GM18861 (cell line): ENCODE data around the gene GRID1.
"Not testable (repeated sequence)": the region's sequence is repeated elsewhere in the genome, so short reads cannot be mapped to it uniquely, and the experiment has no call there.

Experiments used
- ATAC-seq: cut with Tn5 transposase; IDR thresholded peaks from one replicate; pipeline ENCODE4 v1.9.1; 2021; ENCODE audit not compliant: unreplicated experiment

Gene GRID1

DNA sequence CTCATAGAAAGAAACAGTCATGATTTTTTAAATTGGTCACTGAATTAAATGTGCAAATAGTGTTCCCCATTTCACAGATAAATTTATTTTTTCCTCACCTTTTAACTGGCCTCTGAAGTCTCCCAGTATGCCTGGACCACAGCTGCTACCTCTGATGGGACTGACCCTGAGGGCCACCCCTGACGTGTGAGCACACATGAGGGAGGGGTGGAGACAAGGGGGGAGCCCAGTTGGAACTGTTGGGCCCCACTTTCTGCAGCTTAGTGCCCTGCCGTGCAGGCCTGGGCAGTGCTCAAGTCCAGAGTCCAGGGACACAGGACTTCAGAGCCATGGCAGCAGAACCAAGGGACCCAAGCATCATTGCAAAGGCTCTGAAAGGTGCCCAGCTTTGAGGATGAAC is 243.9 kb downstream of the GRID1 start:
- ATAC-seq = no peak

DNA sequence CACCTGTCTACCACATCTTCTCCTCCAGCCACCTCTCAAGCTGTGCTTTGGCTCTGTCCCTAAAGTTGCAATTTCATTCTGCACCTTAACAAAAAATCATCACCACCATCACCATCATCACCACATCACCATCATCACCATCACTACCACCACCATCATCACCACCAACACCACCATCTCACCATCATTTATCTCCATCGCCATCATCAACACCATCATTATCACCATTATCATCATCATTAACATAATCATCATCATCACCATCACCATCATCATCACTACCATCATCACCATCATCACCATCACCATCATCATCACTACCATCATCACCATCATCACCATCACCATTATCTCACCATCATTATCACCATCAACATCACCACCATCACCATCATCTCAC is 245.4 kb downstream of the GRID1 start:
- ATAC-seq = no peak

DNA sequence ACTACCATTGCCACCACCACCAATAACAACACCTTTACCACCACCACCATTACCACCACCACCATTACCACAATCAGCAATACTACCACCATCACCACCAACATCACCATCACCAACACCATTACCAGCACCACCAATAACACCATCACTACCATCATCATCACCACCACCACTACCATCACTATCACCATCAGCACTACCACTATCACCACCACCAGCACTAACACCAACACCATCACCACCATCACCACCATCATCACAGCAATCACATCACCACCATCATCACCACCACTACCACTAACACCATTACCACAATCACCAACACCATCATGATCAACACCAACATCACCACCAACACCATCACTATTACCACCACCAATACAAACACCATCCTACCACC is 249.5 kb downstream of the GRID1 start:
- no peak for ATAC-seq

DNA sequence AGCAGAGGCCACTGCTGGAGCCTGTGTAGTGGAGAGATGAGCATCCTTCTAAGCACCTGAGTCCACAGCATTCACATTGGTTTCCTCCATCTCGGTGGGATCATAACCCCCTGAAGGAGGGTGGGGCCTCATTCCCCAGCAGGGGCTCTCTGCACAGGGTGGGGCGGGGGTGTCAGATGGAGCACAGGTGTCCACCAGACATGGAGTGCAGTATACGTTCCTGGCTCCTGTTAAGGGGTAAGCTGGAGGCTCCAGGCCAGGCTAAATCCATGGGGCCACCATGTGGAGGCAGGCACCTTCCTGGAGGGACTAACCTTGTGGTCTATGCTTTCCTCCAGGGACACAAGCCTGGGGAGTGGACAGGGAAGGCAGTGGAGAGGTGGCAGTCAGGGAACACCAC is 252.6 kb downstream of the GRID1 start:
- no peak for ATAC-seq

DNA sequence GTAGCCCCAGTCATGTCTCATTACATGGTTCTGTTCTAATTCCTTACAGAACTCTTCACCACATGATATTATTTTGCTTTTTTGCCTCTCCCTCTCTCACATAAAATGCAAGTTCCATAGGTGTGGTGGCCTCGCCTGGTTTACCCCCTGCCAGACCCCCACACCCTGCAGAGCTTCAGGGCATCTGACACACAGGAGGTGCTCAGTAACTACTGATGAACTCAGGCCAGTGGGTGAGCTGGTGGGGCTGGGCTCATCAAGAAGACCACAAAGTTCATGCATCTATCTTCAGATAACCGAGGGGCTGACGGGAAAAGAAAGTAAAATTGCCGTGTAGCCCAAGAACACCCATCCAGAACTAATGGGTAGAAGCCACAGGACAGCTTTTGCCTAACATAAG is 253.1 kb downstream of the GRID1 start:
- ATAC-seq = no peak

DNA sequence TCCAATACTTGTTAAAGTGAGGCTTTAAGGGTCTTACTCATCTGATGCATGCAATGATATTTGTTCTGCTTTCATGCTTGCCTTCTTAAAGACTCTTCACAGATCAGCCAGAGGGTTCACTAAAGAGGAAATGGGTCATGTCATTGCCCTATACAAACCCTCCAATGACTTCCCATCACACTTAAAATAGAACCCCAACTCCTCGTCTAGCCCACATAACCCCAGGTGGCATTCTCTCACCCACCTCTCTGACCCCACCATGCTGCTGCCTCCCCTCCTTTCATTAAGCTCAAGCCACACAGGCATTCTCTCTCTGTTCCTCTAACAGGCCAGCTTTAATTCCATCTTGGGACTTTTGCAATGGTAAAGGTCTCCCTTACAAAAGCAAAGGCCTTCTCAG is 253.6 kb downstream of the GRID1 start:
- no peak for ATAC-seq

DNA sequence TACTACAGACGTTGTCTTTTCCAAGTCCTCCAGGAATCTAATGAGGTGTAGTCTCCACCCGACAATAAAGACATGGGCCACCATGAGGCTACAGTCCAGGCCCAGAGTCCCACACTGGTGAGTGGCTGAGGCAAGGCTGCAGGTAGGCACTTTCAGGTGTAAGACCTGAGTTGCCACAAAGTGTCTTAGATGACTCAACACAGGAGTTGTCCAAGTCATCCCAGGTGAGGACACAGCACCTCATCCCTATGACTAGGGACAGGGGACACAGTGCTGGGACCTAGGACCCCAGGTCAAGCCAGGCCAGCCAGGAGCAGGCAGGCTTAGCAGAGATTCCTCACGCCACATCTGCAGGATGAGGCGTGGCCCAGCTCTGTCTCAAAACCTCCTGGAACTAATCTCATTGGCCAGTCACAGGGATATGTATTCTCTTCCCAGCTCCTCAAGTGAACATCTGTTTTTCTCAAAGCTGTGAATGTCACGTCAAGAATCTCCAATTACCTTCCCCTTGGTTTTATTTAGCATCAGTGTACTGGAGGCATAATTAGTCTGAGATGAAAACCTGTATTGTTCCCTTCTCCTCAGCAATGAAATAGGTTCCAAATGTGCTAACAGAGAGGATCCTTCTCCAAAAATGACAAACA is 254.6 kb downstream of the GRID1 start:
- no peak for ATAC-seq

DNA sequence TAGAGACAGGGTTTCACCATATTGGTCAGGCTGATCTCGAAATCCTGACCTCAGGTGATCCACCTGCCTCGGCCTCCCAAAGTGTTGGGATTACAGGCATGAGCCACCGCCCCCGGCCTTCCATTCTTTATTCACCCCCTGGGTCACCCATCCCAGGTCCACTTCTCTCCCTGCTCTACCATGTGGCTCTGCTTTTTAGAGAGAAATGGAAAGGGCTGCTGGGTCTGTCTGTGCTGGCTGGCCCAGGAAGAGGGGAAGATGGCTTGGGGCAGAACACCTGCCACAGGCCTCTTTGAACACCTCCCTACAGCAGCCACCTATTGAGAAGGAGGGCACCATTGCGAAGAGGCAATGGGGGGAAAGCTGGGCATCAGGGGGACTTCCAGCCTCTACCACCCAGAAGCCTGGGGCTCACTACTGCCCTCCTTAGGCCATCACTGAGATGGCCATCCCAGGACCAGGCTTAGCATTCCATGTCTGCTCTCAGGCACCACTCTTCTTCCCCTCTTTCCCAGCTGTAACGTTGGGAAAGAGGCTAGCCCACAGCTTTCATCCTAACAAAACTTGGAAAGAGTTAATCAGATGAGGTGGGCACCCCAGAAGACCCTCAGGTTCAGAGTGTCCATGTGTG is 256.3 kb downstream of the GRID1 start:
- no peak for ATAC-seq

DNA sequence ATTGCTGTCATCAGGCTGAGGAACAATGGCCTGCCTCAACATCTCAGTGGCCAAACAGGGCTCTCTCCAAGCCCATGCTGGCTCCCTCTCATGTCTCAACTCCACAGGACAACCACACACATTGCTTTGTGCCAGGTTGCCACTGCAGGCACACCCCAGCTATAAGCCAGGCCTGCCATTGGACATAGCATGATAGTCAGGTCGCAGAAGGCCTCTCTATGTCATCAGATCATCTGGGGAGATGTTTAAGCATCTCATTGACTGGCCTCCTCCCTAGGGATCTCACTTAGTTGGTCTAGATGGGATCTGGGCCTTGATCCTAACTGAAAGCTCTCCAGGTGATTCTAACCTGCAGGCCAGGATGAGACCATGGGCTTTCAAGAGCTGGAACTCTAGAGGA is 257.2 kb downstream of the GRID1 start:
- no peak for ATAC-seq

DNA sequence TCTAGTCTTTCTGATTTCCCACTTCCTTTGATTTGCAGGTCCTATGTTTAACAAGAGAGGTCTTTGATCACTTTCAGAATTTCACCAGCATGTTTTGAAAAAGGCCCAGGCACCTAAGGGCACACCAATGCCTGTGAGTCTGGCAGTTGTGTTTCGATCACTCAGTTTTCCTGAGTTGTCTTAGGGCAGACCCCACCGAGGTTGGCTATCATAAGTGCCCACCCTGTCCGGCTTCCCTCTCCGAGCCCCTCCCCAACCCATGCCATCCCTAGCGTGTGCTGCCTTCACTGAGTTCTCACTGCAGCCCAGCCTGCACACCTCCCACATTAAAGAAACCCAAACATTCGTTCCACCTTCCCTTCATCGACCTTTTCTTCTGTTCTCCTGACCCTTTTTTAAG is 257.9 kb downstream of the GRID1 start:
- no peak for ATAC-seq

DNA sequence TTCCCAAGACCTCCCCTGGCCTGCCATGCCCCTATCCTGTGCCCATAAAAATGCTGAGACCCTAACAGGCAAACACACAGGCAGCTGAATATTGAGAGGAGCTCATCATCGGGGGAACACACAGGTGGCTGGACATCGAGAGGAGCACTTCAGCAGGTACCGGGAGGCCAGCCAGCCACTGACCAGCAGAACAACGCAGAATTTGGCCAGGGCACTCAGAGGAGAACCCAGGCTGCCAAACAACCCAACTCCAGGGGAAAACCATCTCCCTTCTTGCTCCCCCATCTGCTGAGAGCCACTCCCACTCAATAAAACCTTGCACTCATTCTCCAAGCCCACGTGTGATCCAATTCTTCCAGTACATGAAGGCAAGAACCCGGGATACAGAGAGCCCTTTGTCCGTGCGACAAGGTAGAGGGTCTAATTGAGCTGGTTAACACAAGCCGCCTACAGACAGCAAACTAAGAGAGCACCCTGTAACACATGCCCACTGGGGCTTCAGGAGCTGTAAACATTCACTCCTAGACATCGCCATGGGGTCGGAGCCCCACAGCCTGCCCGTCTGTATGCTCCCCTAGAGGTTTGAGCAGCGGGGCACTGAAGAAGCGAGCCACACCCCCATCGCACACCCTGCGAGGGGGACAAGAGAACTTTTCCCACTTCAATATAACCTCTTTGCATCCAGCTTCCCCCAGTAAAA is 258.8 kb downstream of the GRID1 start:
- not testable (repeated sequence) for ATAC-seq

DNA sequence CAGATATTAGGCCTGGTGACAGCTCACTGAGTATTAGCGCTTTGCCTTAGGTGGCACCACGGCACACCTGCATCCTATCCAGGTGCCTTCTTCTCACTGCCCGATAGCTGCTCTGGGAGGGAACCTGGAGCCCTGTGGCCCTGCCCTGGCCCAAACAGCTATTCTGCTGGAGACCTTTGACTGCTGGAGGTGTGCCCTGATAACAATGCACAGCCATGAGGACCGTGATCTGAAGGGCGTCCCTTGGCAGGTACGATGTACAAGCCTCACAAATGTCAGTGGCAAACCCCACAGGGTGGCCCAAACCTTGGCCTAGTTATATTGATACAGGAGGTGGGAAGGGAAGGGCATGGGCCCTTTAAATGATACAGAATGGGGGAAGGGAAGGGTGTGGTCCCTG is 259.5 kb downstream of the GRID1 start:
- ATAC-seq = no peak

DNA sequence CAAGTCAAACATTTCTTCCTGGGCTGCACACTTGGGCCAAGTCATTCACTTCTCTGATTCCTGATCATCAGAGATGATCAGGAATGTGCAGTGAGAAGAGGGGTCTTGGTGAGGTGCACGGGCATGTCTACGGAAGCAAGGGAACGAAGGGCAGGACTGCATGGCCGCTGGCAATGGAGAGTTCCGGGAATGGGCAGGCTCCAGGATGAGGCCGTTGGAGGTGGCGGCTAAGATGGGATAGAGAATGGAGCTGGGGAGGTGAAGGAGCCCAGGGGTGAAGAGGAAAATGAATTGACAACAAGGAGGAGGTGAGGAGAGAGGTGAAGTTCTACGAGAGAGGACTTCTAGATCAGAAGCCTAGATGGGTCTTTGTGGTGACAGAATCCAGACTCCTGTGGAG is 260.0 kb downstream of the GRID1 start:
- no peak for ATAC-seq

DNA sequence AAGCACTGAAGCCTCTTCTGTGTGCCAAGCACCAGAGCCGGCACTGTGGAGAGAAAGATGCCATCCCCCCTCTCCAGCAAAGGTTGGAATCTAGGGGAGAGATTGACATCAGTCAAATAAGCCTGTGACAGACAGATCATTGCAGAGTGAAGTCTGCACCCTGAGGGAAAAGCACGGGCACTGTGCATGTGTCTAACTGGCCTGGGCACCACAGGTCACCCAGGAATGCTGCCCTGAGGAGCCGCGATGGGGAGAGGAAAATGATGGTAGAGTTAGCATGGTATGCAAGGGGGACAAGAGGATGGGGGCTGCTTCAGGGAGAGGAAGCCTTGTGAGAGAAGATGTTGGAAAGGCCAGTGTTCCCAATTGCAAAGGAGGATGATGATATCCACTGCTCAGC is 261.0 kb downstream of the GRID1 start:
- ATAC-seq = no peak

DNA sequence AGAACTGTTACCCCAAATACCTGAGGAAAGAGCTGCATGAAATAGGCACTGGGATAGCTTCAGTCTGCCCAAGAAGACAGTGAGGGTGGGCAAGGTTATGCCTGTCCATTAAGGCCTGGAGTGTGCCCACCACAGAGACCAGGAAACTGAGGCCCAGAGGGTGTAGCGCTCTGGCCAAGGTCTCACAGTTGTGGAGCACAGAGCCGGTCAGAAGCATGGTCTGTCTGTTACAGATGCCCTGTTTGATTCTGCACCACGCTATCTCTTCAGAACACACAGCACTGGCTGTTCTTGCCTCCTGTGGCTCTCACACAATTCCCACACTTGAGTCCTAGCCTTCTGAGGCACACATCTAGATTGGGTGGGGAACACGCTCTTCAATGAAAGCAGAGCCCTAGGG is 261.4 kb downstream of the GRID1 start:
- ATAC-seq = no peak

DNA sequence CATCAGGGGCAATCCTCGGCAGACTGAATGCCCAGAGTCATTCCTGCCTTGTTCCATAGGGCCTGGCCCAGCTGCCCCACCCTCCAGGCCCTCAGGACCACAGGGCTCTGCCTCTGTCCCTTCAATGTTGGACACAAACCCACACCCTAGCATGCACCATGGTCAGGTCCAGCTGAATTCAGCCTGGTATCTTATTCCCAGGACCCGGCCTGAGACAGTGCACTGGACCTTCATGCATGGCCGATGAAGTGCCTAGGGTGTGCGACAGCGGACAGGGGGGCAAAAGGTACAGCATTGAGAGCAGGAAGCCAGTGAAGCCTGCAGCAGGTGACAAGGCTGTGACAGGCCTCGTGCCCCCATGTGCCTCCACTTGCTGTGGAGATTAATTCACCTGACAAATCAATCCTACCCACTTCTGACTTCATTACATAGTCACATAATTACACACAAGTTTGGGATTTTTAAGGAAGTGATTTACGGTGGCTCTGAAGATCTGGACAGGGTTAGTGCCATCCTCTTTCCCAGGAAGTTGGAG is 261.9 kb downstream of the GRID1 start:
- no peak for ATAC-seq

DNA sequence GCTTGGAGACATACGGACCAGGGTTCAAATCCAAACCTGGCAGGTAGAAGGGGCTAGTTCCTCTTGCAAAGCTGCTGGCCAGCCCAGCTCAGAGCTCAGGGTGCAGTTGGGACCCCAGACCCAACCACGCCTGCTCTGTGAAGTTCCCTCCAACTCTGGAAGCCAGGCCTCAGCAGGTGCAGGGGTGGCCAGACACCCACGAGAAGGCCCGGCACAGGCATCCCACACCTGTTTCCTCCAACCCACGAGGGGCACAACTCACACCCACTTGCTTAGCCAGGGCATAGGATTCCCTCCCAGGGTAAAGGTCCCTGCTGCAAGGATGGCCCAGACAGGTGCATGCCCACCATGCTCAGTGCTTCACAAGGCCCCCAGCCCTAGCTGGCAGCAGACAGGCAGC is 262.4 kb downstream of the GRID1 start:
- no peak for ATAC-seq

DNA sequence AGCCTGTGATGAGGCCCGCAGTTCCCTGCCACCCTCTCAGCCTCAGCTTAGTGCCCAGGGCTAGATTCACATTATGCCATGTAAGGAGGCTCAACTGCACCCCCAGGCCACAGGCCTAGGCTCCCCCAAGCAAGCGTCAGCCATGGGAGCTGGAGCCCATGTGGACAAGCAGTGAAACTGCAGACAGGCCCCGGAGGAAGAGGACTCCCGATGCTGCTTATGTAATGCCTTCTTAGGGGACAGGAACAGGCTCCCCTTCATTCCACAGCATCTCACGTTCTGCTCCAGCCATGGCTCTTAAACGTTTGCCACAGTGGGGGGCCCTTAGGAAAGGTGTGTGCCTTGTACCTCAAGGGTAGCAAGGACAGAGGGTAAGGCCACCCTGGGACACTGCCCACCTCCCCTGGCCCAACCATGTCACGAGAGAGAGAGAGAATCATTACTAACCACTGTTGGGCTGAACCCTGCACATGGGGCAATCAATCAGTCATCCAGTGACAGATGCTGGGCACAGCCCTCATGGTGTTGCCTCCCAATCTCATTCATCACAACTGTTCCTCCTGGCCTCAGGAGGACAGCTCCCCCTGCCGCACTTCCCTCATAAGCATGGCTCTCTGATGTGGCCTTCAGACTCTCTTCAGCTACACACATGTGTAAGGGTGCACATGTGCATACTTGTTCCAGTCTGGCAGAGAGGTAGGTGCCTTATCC is 263.0 kb downstream of the GRID1 start:
- no peak for ATAC-seq

DNA sequence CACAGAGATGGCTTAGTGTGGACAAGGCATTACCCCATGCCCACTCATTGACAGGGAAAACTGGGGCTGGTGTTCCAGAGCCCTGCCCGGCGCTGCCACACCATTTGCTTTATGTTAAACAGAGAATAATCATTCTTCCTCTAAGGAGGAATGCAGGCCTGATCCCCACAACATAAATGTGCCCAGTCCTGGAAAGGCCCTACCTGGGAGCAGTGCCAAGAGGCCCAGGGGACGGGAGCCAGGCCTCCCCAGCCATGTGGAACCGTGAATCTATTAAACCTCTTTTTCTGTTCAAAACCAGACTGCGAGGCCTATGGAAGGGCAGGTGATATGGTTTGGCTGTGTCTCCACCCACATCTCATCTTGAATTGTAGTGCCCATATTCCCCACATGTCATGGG is 264.1 kb downstream of the GRID1 start:
- no peak for ATAC-seq

DNA sequence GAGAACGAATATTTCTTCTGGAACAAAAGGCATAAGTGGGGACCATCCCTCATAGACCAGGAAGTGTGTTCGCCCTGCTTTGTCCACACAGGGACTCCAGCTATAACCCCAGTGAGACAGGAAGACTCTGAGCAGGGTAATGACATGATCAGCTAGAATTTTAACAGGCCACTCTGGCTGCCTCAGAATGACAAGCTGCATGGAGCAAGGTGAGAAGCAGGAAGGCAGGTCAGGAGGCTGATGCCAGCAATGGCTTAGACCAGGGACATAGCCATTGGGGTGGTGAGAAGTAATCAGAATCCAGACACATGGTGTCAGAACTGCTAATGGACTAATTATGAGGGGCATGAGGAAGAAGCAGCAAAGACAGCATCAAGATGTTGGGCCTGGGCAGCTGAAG is 264.6 kb downstream of the GRID1 start:
- no peak for ATAC-seq

DNA sequence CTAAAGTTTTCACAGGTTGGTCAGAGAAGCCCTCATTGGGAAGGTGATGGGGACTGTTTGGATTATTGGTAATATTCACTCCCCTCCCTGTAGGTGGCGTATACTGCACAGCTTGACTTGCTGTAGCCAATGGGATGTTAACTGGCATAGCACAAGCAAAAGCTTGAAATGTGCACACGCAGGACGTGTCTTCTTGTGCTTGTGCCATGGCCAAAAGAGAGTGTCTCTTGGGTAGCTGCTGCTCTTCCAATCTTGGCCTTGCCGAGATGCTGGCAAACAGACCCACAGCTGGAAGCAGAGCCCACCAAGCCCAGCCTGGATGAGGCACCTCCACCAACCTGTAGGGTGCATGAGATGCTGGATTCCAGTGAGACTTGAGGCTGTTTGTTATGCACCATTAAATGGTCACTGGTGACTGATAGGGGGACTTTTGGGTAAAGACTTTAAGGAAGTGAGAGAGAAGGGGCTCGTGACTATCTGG is 266.0 kb downstream of the GRID1 start:
- peak; percentile 63 for ATAC-seq
